Measurements from ENCODE around the gene PAFAH1B2. TPM values are rescaled to one million over a fixed set of nuclear protein-coding genes. Genes with fewer than 3 reads are reported as not detected.

The PAFAH1B2 gene
- total and polyA plus RNA-seq, 2 of the 8 experiments (the other 6 are each of a cell fraction or from before 2014, with no cell fraction given): 38.2 to 161 TPM

GRCh38 chr11:117185736-117186430 lies 41.8 kb downstream of the PAFAH1B2 start:
- Histone ChIP-seq H3K79me2 (ENCODE audit: control insufficient read depth in 1 of 2, insufficient read depth in 2 of 2, low read length in 2 of 2) (no peaks in the 10 kb centered on the region), H4K20me1 (replicated peaks in 1 of 2; ENCODE audit: control insufficient read depth in 1 of 2, insufficient read depth in 2 of 2, low read length in 2 of 2) (peaks cover 0 to 6% of the 10 kb centered on the region in 2 experiments), H3K79me1 (ENCODE audit: low read depth, low read length) (no peaks in the 10 kb centered on the region), H2BK20ac (ENCODE audit: low read length) (no peak overlapping the region), H3K36me3 (ENCODE audit: control insufficient read depth in 2 of 4, insufficient read depth in 4 of 4, low read length in 3 of 4) (peaks cover 0 to 10% (median 3%) of the 10 kb centered on the region in 4 experiments; a peak in 3 of 8 replicates), H3K23me2 (ENCODE audit: low read depth, low read length) (no peaks in the 10 kb centered on the region), H2BK15ac (ENCODE audit: low read length) (no peak overlapping the region), H3K4me1 (replicated peaks in 1 of 4; ENCODE audit: control insufficient read depth in 3 of 4, insufficient read depth in 4 of 4, low read length in 3 of 4) (peaks cover under 1 to 3% (median 2%) of the 10 kb centered on the region in 4 experiments; a peak in 6 of 7 replicates), H3K9me3 (ENCODE audit: insufficient read depth in 2 of 2, low read depth in 1 of 2, low read length in 1 of 2) (no peaks in the 10 kb centered on the region), H3K4ac (replicated peaks; ENCODE audit: insufficient read length, low read depth, low read length) (no peak overlapping the region), H3K27me3 (replicated peaks in 1 of 4; ENCODE audit: control insufficient read depth in 3 of 4, extremely low read depth in 1 of 4, insufficient read depth in 3 of 4, low read length in 3 of 4) (no peaks in the 10 kb centered on the region), H3K9ac (replicated peaks in 1 of 4; ENCODE audit: extremely low read depth in 1 of 4, low read depth in 3 of 4, low read length in 3 of 4) (no peak overlapping the region), H3K56ac (replicated peaks; ENCODE audit: insufficient read length, low read depth, low read length) (no peak overlapping the region), H2AFZ (ENCODE audit: low read length) (no peak overlapping the region), H2BK12ac (ENCODE audit: low read depth, low read length) (no peak overlapping the region), H3K27ac (ENCODE audit: low read depth, low read length) (no peak overlapping the region), H4K5ac (ENCODE audit: insufficient read length, low read depth, low read length) (no peak overlapping the region), H2BK120ac (replicated peaks; ENCODE audit: low read depth, low read length) (no peak overlapping the region), H3K18ac (ENCODE audit: extremely low read depth, low read length) (no peak overlapping the region), H3K4me3 (ENCODE audit: extremely low read depth in 1 of 4, insufficient read depth in 2 of 4, low read depth in 3 of 4, low read length in 4 of 4) (no peak overlapping the region), H2BK5ac (ENCODE audit: low read depth, low read length) (no peak overlapping the region), H3K14ac (ENCODE audit: insufficient read length) (no peak overlapping the region), H3K23ac (ENCODE audit: insufficient read length) (no peak overlapping the region), H2AK5ac (ENCODE audit: low read depth, low read length) (no peak overlapping the region), H4K91ac (replicated peaks; ENCODE audit: insufficient read length, low read length) (no peak overlapping the region), H3K4me2 (ENCODE audit: insufficient read depth in 1 of 2, low read depth in 2 of 2, low read length in 2 of 2) (no peak overlapping the region), H4K8ac (ENCODE audit: extremely low read depth, insufficient read depth, low read length) (no peak overlapping the region)
- ChIA-PET CTCF (ENCODE audit: partially characterized antibody) (interaction anchor here (13.4 to 14.0 kb wide), 2 partner anchors 13 to 38 kb away, joined by 249 to 359 read pairs; partner anchors contain the start of genes PCSK7, RNF214 and TAGLN), POLR2A (ENCODE audit: partially characterized antibody) (interaction anchor here (0.7 to 12.6 kb wide), 3 partner anchors 16 to 43 kb away, joined by 3 to 153 read pairs (median 4); partner anchors contain the start of gene TAGLN)
- 88% methylated on average over 4 of the region's 5 CpGs; no CpG with 5 or more reads in 1 of the 2 experiments for WGBS, 2 experiments (ENCODE audit: extremely low coverage in 1 of 2, insufficient coverage in 1 of 2, insufficient read length in 1 of 2, insufficient replicate concordance in 2 of 2, low coverage in 1 of 2, low lambda C conversion rate in 2 of 2, missing lambda C conversion rate in 1 of 2)
- DNase-seq (ENCODE audit: low read depth in 1 of 2, low spot score in 2 of 2) (no peak), FAIRE-seq (no peak)
- TF ChIP-seq, protein P1, sequence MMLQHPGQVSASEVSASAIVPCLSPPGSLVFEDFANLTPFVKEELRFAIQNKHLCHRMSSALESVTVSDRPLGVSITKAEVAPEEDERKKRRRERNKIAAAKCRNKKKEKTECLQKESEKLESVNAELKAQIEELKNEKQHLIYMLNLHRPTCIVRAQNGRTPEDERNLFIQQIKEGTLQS (IDR thresholded peaks at IDR 0.05; ENCODE audit: insufficient read depth, low read depth, low read length): no peak
- TF ChIP-seq POLR2A (IDR thresholded peaks at IDR 0.05; ENCODE audit: control extremely low read depth in 1 of 2, low read depth in 2 of 2, low read length in 2 of 2) (no peak), RNF2 (IDR thresholded peaks at IDR 0.05; ENCODE audit: borderline replicate concordance, low read depth, low read length, missing control alignments, poor library complexity, severe bottlenecking) (no peak), JUN (IDR thresholded peaks at IDR 0.05; ENCODE audit: low read depth, low read length) (no peak), BACH1 (IDR thresholded peaks at IDR 0.05; ENCODE audit: low read length) (no peak), POU5F1 (IDR thresholded peaks at IDR 0.05; ENCODE audit: low read depth, low read length) (no peak), TBP (IDR thresholded peaks at IDR 0.05; ENCODE audit: low read depth, low read length) (no peak), CREB1 (IDR thresholded peaks at IDR 0.05) (no peak), RBBP5 (IDR thresholded peaks at IDR 0.05; ENCODE audit: borderline replicate concordance, low read depth, low read length) (no peak), KDM5A (IDR thresholded peaks at IDR 0.05; ENCODE audit: low read length) (no peak), CEBPB (IDR thresholded peaks at IDR 0.05; ENCODE audit: low read depth, low read length) (no peak), KDM1A (IDR thresholded peaks at IDR 0.05; ENCODE audit: borderline replicate concordance, low read length) (no peak), MAFK (IDR thresholded peaks at IDR 0.05; ENCODE audit: low read depth, low read length) (no peak)

Data from H1 (cell line).